ENCODE data around the gene DUSP11. TPM values are rescaled to one million over a fixed set of nuclear protein-coding genes. Genes with fewer than 3 reads are reported as not detected.

DUSP11 gene
- total RNA-seq, 4 donors from 2014 or later: 19.8 to 34.1 (median 25.3) TPM

DNA sequence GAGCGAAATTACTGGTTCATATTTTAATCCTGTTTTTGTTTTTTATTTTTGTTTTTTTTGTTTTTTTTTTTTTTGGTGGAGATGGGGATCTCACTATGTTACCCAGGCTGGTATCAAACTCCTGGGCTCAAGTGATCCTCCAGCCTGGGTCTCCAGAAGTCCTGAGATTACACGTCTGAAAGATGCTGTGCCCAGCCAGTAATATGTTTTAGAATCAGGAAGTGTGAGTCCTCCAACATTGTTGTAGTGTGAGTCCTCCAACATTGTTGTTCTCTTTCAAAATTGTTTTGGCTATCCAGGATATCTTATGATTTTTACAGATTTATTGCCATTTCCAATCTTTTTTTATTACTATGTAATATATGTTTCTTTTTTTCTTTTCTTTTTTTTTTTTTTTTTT, 65.8 kb downstream of the DUSP11 start:
- H3K27ac ChIP-seq: no peak overlapping the region
- TF ChIP-seq EP300 (IDR thresholded peaks at IDR 0.05) (no peak), POLR2A (IDR thresholded peaks at IDR 0.05) (no peak)
- TF ChIP-seq, protein P1, sequence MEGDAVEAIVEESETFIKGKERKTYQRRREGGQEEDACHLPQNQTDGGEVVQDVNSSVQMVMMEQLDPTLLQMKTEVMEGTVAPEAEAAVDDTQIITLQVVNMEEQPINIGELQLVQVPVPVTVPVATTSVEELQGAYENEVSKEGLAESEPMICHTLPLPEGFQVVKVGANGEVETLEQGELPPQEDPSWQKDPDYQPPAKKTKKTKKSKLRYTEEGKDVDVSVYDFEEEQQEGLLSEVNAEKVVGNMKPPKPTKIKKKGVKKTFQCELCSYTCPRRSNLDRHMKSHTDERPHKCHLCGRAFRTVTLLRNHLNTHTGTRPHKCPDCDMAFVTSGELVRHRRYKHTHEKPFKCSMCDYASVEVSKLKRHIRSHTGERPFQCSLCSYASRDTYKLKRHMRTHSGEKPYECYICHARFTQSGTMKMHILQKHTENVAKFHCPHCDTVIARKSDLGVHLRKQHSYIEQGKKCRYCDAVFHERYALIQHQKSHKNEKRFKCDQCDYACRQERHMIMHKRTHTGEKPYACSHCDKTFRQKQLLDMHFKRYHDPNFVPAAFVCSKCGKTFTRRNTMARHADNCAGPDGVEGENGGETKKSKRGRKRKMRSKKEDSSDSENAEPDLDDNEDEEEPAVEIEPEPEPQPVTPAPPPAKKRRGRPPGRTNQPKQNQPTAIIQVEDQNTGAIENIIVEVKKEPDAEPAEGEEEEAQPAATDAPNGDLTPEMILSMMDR (IDR thresholded peaks at IDR 0.05): no peak
- no peak overlapping the region for H3K4me3 ChIP-seq
- H3K4me1 ChIP-seq: no peaks in the 10 kb centered on the region
- H3K9me3 ChIP-seq: no peaks in the 10 kb centered on the region
- DNase-seq (ENCODE audit: low spot score in 2 of 2): no peak
- no peaks in the 10 kb centered on the region for H3K36me3 ChIP-seq
- H3K27me3 ChIP-seq: no peaks in the 10 kb centered on the region
- WGBS, 2 donors: 86 to 90% methylated on average over 2 of the region's 2 CpGs

Other genes starting within 250 kb of the DUSP11 start
- not detected for gene NAT8, start 137.7 kb downstream of the DUSP11 start, total RNA-seq
- 10 to 100 TPM in 3 of 4 donors, 1 to 10 TPM in 1; 6.7 to 23.7 (median 16.6) TPM for gene TPRKB, start 42.8 kb downstream of the DUSP11 start, total RNA-seq
- not detected for gene C2orf78, start 4.1 kb upstream of the DUSP11 start, total RNA-seq
- gene STAMBP, start 48.9 kb upstream of the DUSP11 start, total RNA-seq: 10 to 100 TPM; 20.7 to 47.2 (median 24.8) TPM
- gene ACTG2, start 112.9 kb upstream of the DUSP11 start, total RNA-seq: 10 to 100 TPM in 3 of 4 donors, 1 to 10 TPM in 1; 6.3 to 20.1 (median 16.8) TPM
- 10 to 100 TPM; 36.9 to 63.9 (median 44.0) TPM for gene DGUOK, start 146.8 kb upstream of the DUSP11 start, total RNA-seq
- gene TET3, start 204.8 kb upstream of the DUSP11 start, total RNA-seq: 10 to 100 TPM in 1 of 4 donors, 1 to 10 TPM in 3; 4.3 to 14.1 (median 6.6) TPM